Fibroblast of skin of left quadriceps (primary cell): Measurements from ENCODE around the gene IGFBP7.

ENCODE experiments used
- DNase-seq, 2 experiments: peaks; one replicate each; pipeline ENCODE4 v3.0.0-alpha.2; 2013; ENCODE audit warnings: low read depth in 2 of 2

The IGFBP7 gene

DNA sequence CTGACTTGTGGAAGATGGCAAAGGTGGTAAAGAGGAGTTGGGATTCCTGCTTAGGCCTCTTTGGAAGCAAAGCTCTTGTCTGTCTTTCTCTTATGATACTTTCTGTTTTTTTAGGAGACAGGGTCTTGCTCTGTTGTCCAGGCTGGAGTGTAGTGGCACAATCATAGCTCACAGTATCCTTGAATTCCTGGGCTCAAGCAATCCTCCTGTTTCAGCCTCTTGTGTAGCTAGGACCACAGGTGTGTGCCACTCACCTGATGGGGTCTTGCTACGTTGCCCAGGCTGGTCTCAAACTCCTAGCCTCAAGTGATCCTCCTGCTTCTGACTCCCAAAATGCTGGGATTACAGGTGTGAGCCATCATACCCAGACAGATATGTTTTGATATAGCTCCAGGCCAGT lies 19.3 kb upstream of the IGFBP7 start:
- no peak for DNase-seq

DNA sequence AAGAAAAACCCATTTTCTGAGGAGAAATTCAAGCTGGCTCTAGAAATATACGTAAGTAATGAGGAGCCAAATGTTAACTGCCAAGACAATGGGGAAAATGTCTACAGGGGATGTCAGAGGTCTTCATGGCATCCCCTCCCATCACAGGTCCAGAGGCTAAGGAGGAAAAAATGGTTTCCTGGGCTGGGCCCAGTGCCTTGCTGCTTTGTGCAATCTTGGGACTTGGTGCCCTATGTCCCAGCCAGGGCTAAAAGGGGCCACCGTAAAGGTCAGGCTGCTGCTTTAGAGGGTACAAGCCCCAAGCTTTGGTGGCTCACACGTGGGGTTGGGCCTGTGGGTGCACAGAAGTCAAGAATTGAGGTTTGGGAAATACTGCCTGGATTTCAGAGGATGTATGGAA lies 17.2 kb upstream of the IGFBP7 start:
- no peak for DNase-seq

DNA sequence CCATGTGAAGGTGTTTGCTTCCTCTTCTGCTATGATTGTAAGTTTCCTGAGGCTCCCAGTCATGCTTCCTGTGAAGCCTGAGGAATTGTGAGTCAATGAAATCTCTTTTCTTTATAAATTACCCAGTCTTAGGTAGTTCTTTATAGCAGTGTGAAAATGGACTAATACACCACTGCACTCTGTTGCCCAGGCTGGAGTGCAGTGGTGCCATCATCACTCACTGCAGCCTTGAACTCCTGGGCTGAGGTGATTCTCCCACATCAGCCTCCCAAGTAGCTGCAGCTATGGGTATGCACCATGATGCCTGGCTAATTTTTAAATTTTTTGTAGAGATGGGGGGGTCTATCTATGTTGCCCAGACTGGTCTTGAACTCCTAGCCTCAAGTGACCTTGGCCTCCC lies 15.8 kb upstream of the IGFBP7 start:
- no peak for DNase-seq

GRCh38 chr4:57124145-57124544 lies 14.0 kb upstream of the IGFBP7 start:
- DNase-seq: no peak

DNA sequence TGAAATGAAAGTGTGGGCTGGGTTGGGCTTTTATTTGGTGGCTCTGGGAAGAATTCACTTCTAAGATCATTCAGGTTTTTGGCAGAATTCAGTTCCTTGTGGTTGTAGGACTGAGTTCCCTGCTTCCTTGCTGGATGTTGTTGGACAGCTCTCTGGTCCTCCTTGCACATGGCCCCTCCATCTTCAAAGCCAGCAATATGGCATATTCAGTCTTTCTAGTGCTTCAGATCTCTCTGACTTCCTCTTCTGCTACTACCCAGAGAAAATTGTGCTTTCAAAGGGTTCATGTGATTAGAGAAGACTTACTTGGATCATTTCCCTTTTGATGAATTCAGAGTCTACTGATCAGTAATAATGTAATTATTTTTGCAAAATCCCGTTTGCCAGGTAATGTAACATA lies 12.8 kb upstream of the IGFBP7 start:
- DNase-seq: no peak

DNA sequence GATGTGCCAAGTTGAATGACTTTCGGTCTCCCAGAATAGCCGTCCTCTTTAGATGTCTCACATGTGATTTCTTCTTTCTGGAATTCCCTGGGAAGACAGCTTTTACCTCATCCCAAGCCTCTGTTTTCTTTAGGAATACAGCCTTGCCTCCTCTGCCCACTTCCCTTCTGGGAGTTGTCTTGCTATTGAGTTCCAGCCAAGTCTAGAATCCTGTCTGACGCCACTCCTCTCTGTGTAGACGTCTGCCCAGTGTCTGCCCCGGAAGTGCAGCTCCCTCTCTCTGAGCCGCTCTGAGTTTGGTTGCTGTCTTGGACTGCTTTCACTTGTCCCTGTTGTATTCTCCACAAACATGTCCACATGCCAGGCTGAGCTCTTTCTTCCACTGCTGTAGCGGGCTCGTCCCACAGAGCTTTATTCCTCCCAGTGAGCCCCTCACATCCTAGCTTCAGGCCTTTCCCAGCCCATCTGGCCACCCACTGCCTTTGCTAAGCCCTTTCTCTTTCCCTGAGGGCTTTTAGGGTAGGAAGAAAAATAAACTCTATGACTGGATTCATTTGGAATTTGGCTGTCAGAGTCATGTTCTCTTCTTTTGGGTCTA lies 9.0 kb upstream of the IGFBP7 start:
- peak in 1 of 2 experiments; percentile 48 for DNase-seq

DNA sequence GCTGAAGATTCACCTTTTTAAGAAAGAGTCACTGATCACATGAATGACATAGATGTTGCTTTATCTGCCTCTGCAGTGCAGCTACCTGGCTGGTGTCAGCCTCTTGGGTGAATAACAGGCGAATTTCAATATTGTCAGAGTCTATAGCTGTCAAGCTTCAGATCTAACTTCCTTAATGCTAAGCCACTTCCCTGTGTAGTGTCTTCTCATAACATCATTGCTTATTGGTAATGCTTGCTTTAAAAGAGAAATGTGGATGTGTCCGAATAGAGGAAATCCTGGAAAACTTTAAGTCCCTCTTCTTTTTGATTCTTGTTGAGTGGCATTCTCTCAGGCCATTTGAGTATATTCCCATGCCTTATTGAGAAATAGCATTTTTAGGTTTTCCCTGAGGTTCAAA lies 7.3 kb upstream of the IGFBP7 start:
- DNase-seq: no peak

DNA sequence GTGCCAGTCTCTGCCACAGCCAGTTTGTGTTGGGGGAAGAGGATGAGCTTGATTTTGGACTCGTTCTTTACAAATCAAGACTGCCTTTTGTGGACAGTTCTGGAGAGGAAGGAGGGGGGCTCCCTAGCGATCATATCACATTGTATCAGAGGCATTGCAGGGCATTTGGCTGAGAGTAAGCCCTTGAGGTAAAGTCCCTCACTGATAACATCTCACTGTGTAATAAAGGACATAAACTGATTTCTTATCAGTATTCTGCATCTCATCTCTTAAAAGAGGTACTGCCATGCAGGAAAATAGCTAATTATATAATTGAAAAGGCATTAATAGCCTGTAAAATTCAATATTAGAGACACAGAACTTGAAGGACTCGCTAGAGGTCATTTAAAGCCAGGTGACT lies 6.1 kb upstream of the IGFBP7 start:
- DNase-seq: no peak

- no peak for DNase-seq
Observed at GRCh38 chr4:57114973-57115372, 4.8 kb upstream of the IGFBP7 start.

GRCh38 chr4:57113870-57114269 lies 3.7 kb upstream of the IGFBP7 start:
- no peak for DNase-seq

DNA sequence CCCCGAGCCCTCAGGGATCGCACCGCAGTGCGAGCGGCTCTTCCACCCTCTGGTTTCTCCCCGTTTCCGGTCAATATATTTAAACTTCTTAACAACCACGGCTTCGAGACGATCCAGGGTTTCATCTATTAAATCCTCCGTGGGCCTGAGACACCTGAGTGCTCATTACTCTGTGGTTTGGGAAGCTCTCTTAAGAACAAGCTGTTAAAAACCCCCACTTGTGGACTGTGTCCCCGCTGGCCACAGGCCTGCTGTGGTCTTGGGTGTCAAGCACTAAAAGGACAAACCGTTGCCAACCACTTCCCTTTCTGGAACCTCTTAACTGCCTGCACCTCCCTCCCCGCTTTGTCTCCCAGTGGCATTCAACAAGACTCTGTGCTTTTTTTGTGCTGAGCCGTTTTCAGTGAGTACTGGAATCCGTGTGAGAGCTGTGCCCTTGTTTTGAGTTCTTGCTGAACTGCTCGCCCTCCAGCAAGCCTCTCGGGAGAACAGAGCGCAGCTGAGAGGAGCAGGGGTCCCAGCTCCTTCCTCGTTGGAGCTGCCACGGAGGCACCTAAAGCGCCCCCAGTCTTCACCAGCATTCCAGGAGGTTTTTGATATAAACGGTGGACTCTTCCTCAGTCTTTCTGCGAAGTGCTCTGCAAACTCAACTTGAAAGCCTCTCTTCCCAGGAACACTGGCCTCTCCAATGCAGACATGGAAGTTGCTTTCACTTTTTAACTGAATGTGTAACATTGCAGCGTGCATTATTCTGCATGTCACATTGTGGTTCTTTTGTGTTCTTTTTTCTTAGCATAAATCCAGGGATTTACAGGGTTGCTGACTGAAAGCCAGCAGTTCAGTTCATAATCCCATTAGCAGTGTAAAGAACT lies 691 bp upstream of the IGFBP7 start:
- DNase-seq: no peak

DNA sequence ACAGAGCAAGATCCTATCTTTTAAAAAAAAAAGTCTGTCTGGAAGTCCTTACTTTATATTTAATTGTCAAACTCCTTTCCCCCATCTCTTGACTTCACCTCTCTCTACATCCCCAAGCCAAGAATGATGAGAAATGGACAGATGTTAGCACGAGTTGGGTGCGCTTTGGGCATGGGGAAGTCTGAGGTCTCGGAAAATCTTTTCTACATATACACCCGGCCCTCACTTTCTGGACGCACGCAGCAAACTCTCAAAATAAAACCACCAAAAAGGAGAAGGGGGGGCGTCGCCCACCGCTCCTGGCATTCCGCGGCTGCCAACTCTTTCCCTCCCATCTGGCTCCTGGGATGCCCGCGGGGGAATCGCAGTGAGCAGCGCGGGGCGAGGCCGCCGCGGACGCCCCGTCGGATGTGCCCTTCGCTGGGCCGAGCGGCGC lies 756 bp downstream of the IGFBP7 start:
- no peak for DNase-seq

- DNase-seq: no peak
Observed at GRCh38 chr4:57106181-57106580, 4.0 kb downstream of the IGFBP7 start.

DNA sequence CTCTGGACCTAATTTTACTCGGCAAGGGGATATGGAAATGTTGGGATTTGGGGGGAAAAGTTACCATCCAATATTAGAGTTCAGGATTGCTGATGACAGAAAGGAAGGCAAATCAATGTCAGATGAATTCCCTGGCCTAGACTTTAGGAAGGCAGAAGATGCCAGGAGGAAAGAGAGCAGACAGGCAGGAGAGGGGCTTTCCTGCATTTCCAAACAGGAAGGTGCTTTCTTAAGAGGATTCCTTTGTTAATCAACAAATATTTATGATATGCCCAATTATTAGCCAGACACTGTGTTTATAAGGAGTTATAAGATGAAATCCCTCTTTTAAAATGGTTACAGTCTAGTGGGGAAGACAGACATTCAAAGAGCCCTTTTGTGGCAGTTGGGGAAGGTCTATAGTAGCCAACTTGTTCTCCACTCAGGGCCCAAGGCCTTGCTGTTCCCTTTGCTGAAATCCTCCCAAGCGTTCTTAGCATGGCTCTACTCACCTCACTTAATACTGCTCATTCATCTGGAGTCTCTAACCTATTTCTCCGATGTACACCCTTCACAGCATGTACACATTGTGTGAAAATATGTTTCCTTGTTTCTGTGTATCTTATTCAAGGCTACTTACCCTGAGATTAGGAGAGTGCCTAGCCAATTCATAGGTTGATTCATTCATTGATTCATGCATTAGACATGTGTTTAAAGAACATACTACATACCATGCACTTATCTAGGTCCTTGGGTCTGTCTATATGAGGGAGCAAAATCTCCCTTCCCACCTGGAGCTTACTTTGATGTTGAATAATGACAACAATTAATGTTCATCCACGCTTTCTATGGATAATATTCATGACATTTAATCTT lies 5.3 kb downstream of the IGFBP7 start:
- DNase-seq: no peak

- no peak for DNase-seq
Observed at GRCh38 chr4:57103051-57103450, 7.1 kb downstream of the IGFBP7 start.

- peak; percentile 69 to 72 for DNase-seq
Observed at GRCh38 chr4:57102050-57102624, 8.0 kb downstream of the IGFBP7 start.

- no peak for DNase-seq
Observed at GRCh38 chr4:57100979-57101651, 9.1 kb downstream of the IGFBP7 start.

GRCh38 chr4:57099363-57099762 lies 10.8 kb downstream of the IGFBP7 start:
- DNase-seq: no peak

GRCh38 chr4:57098941-57099340 lies 11.2 kb downstream of the IGFBP7 start:
- DNase-seq: peak; percentile 87 to 90

DNA sequence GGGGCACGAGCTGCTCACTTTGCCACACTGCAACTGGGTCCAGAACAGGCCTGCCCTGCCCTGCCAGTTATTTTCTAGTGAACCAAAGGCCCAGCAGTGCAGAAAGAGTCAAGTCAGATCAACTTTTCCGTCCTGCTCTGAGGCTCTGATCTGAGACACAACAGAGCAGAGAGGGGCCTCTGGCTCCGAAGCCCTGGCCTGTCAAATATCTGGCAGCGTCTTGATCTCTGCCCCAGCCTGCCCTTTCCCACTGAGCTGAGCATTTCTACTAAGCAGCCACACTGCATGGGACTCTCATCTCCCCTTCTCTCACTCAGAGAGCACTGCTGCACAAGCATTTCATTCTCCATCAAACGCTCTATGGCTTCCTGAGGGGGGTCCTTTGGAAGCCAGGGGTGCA lies 11.8 kb downstream of the IGFBP7 start:
- DNase-seq: no peak

DNA sequence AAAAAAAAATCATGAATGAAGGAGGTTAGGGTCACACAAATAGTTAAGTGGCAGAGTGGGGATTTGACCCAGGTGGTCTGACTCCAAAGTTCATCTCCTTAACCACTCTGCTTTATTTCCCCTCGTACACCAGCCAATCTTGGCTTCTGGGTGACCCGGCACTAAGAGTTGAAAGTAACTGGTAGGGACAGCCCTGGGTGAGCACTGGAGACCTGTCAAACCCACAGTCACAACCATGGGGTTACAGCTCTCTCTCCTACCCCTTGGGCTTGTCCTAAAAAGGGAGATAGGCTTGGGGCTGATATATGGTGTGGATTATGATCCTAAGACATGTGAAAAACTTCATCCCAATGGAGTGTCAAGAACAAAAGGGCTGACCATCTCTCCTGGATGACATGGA lies 12.5 kb downstream of the IGFBP7 start:
- no peak for DNase-seq

- DNase-seq: no peak
Observed at GRCh38 chr4:57095956-57096355, 14.2 kb downstream of the IGFBP7 start.
